SKM-1 (cell line): ENCODE data around the gene POPDC3.
"Not testable (repeated sequence)": the region's sequence is repeated elsewhere in the genome, so short reads cannot be mapped to it uniquely, and the experiment has no call there.

Experiments
- DNase-seq: peaks from one replicate; lab custom pipeline; 2025; ENCODE audit not compliant: unreplicated experiment; lab: John Stamatoyannopoulos, UW

POPDC3 gene

GRCh38 chr6:105179244-105180065, at the start of gene POPDC3:
Gene POPDC3 (minus strand): TSS chr6:105180014. CDS start chr6:105161909, 18,105 bp downstream.
- no peak for DNase-seq

- DNase-seq, result no peak
These were observed 47.5 kb upstream of the POPDC3 start for GRCh38 chr6:105227295-105227767.

GRCh38 chr6:105226598-105227294, 46.9 kb upstream of the POPDC3 start:
- no peak for DNase-seq

GRCh38 chr6:105223242-105223641, 43.4 kb upstream of the POPDC3 start:
- no peak for DNase-seq

- not testable (repeated sequence) for DNase-seq
These were observed 41.4 kb upstream of the POPDC3 start for GRCh38 chr6:105221219-105221618.

GRCh38 chr6:105220186-105220585, 40.4 kb upstream of the POPDC3 start:
- DNase-seq, result no peak

GRCh38 chr6:105219218-105219617, 39.4 kb upstream of the POPDC3 start:
- not testable (repeated sequence) for DNase-seq

- DNase-seq, result no peak
These were observed 35.7 kb upstream of the POPDC3 start for GRCh38 chr6:105215506-105215905.

GRCh38 chr6:105214668-105215067, 34.9 kb upstream of the POPDC3 start:
- no peak for DNase-seq

GRCh38 chr6:105213272-105213671, 33.5 kb upstream of the POPDC3 start:
- no peak for DNase-seq

- DNase-seq, result no peak
These were observed 32.8 kb upstream of the POPDC3 start for GRCh38 chr6:105212587-105212986.

- no peak for DNase-seq
These were observed 32.0 kb upstream of the POPDC3 start for GRCh38 chr6:105211831-105212230.

- no peak for DNase-seq
These were observed 31.2 kb upstream of the POPDC3 start for GRCh38 chr6:105210932-105211531.

GRCh38 chr6:105209950-105210706, 30.3 kb upstream of the POPDC3 start:
- no peak for DNase-seq

- no peak for DNase-seq
These were observed 27.9 kb upstream of the POPDC3 start for GRCh38 chr6:105207524-105208269.

- DNase-seq, result no peak
These were observed 25.0 kb upstream of the POPDC3 start for GRCh38 chr6:105204768-105205167.

- DNase-seq, result no peak
These were observed 24.5 kb upstream of the POPDC3 start for GRCh38 chr6:105204331-105204730.

- DNase-seq, result no peak
These were observed 22.7 kb upstream of the POPDC3 start for GRCh38 chr6:105202486-105202885.

GRCh38 chr6:105200133-105200730, 20.4 kb upstream of the POPDC3 start:
- no peak for DNase-seq

GRCh38 chr6:105199711-105200110, 19.9 kb upstream of the POPDC3 start:
- DNase-seq, result no peak
